ENCODE data around the gene IFI27L2.

The IFI27L2 gene

DNA sequence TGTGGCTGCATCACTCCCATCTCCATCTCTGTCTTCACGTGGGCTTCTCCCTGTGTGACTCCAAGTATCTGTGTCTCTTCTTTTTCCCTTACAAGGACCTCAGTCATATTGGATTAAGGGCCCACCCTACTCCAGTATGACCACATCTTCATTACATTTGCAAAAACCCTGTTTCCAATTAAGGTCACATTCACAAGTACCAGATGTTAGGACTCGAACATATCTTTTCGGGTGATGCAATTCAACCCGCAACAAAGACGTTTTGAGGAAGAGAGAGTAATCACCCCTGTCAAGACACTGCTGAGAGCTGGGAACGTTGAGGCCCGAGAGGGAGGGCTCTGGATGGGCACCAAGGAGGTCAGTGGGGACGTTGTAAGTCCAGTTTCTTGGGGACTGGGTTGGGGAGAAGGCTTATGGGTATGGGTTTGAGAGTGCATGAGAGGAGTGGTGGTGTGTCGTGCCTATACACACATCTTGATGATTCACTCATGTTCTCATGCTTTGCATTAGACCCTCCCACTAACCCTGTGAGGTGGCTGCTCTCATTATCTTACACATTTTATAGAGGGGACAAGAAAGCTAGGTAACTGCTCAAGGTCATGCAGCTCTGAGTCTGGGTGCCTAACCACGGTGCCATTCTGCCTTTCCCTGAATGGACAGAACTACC, 30.9 kb downstream of the IFI27L2 start:
- DNase-seq = no peak

DNA sequence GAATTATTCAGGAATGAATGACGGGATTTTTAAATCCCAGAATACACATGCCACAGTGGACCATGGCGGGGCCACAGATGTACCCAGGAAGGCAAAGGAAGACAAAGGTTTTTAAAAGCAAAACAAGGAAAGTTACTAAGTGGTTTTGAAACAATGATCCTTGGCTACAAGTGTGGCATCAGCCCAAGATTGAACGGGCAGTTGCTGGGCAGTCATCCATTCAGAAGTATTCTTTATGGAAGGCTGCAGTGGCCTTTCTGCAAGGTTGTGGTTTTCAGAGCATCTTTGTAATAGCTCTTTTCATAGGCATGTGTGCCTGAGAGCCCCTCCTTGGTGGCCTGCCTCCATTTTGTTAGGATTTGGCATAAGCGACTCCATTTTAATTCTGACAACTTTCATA, 32.3 kb downstream of the IFI27L2 start:
- DNase-seq = no peak

DNA sequence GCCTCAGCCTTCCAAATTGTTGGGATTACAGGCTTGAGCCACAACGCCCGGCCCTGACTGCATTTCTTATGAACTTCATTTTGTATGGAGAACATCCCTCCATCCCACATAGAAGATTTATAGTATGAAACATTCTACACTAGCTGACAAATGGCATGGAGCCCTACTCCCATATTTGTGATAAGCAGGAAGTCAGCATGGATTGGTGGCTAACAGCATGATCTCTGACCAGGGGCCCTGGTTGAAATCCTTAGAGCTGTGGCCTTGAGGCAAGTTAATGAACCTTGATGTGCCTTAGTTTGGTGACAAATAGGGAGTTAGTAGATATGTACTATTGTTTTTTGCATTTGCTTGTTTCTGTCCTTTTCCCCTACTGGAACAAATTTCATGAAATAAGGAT, 36.0 kb downstream of the IFI27L2 start:
- DNase-seq = no peak

DNA sequence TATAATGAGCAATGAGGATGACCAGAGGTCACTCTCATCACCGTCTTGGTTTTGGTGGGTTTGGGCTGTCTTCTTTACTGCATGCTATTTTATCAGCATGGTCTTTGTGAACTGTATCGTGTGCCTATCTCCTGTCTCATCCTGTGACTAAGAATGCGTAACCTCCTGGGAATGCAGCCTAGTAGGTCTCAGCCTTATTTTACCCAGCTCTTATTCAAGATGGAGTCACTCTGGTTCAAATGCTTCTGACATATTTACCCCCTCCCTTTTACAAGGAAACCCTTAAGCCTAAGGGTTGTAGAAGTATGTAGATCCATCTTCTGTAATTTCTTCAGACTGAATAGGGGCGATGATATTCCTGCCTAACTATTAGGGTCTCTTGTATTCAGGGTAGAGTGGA, 39.9 kb downstream of the IFI27L2 start:
- DNase-seq = no peak

DNA sequence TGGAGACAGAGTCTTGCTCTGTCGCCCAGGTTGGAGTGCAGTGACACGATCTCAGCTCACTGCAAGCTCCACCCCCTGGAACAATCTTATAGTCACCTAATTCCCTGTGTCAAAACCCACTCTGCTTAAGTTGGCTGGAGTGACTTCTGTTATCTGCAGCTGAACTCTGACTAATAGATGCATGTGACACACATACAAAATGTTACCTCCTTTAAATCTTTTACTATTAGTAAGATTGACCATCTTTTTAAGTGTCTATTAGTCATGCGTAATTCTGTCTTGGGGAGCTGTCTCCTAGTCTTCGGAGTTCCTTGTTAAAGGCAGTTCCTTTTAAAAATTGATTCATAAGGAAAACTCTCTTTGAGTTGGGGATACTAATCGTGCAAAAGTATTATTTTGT, 40.9 kb downstream of the IFI27L2 start:
- DNase-seq = no peak

DNA sequence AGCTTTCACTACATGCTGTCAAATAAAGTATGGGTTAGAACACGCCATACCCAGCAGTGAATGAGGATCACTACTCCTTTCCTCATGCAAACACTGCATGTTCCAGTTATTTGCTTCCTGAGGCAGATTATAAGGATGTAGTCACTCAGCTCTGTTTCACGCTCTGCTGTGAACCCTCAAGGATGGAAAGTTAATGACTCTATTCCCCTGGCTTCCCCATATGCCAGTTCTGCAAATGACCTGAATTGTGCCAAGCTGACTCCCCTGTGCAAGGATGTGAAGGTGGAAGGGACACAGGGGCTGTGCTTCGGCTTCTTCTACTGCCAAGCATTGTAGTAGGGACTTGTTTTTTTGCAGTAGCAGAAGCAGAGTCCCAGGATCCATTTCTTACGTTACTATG, 41.5 kb downstream of the IFI27L2 start:
- no peak for DNase-seq

DNA sequence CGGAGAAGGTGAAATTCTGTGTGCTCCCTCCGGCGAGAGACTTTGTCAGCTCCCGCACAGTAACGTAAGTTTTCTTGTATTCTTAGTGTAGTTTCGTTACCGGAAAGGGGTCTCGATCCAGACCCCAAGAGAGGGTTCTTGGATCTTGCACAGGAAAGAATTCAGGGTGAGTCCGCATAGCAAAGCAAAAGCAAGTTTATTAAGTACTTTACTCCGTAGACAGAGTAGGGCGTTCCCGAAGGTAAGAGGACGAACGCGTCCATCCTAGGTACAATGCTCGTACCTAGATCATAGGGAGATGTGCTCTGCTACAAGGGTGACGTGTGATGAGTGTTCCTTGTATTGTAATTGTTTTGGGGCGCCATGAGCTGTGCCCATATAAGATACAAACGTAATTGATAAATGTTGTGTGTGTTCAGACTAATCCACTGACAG, 48.0 kb downstream of the IFI27L2 start:
- no peak for DNase-seq

DNA sequence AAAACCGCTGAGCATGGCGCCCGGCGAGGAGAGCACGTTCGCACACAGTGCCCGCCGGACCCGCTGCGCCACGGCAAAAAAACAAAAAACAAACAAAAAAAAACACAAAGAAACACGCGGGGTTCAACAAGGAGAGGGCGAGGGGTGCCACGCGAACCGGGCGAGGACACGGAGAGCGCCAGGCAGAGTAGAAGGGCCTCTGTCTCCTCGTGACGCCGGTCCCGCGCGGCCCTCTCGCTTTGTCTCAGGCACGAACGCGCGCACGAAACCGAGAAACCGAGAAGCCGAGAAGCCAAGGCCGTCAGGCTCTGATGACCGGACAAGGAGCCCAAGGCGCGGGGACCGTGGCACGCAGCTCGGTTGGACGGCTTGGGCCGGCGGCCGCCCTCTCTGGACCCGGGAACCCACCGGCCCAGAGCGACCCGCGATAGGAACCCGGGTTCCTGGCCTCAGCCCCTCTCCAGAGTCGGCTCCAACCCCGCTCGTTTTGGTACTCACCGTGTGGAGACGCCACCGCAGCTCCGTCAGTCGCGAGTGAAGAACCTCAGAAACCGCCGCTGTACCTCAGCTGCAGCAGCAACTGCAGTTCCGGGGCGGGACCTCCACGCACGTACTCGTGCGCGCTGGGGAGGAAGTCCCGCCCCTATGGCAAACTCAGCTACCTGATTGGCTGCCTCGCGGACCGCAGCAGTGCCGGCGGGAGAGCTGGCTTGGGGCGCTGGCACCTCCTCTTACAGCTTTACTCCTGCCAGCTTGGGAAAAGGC, 48.6 kb downstream of the IFI27L2 start, which contains the start of the genes DDX24 and IFI27L1:
TSS of gene DDX24 (minus strand) at position 582 of the 765 bp plus-strand sequence. CDS start 1,460 bp downstream, outside the sequence.
TSS of gene IFI27L1 (plus strand) at position 690 of the 765 bp plus-strand sequence. CDS start 15,628 bp downstream, outside the sequence.
- peak; percentile 95 to 96 for DNase-seq

DNA sequence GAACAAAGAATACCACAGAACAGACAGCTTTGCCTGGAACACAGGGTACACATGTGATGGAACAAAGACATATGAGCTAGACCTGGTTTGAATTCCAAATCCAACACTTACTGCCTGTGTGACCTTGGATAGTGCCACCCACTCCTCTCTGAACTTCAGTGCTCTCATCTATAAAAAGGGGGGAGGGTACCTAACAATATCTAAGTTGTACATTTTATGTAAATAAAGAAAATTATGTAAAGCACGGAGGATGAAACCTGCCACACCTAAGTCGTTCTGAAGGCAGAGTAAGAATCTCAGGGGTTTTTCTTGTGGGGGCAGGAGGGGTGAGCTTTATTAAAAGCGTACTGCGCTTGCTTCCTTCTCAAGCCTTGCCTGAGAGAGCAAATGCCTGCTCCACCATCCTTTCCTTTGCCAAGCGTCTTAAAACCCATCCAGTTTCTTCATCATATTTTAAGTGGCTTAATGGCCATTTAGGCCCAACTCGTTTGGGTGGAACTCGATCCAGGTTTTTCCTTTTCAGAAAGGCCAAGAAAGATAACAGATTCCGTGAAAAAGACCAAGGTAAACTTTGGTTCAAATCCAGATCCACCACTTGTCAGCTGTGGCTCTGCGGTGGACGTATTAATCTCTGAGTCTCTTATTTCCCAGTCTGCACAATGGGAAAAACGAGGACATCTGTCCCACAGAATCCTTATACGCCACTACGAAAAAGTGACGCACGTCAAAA, 49.3 kb downstream of the IFI27L2 start:
- peak in 1 of 2 donors; percentile 11 for DNase-seq

DNA sequence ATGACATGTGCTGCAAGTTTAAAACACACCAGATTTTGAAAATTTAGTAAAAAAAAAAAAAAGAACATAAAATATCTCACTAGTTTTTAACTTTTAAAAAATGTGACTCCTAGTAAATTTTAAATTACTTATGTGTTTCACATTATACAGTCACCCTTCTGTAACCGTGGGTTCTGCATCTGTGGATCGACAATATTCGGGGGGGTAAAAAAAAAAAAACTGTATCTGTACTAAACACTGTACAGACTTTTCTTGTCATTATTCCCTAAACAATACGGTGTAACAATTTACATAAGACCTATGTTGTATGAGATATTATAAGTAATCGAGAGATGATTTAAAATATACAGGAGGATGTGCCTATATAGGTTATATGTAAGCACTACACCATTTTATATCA, 51.6 kb downstream of the IFI27L2 start:
- DNase-seq = no peak

All from activated CD4-positive, alpha-beta T cell treated with anti-CD3 and anti-CD28 coated beads for 4 hours (primary cell).